ENCODE results near the gene XXYLT1. TPM values are rescaled to one million over a fixed set of nuclear protein-coding genes. Genes with fewer than 3 reads are reported as not detected.

The XXYLT1 gene
- polyA plus RNA-seq, 2 of the 4 experiments (the other 2 are of a cell fraction) = 11.9 to 12.0 TPM

Small RNA genes within 50 kb of the gene (small RNA-seq; reads per million reads assigned to genes)
- gene MIR3137 (0 reads per million in 6 experiments), gene RN7SL36P (0 to 0.26 (median 0) reads per million in 6 experiments), gene RNU6-25P (0 to 2.4 (median 0) reads per million in 6 experiments)

Other genes starting within 250 kb of the XXYLT1 start
- gene ACAP2, start 171.9 kb upstream of the XXYLT1 start, polyA plus RNA-seq (2011; rRNA removed) = 18.7 and 26.0 TPM in 2 replicates
- gene ACAP2, start 171.9 kb upstream of the XXYLT1 start, polyA plus RNA-seq (2017; fragmentation: RNase III; extraction: RNeasy Plus Mini Kit Qiagen cat#74134 plus additional on column Dnase treatment) = 7.8 to 7.9 TPM (median 7.9 TPM) in 3 replicates

Data from A549 (cell line).